ENCODE measurements around the gene CEBPA.

The CEBPA gene

DNA sequence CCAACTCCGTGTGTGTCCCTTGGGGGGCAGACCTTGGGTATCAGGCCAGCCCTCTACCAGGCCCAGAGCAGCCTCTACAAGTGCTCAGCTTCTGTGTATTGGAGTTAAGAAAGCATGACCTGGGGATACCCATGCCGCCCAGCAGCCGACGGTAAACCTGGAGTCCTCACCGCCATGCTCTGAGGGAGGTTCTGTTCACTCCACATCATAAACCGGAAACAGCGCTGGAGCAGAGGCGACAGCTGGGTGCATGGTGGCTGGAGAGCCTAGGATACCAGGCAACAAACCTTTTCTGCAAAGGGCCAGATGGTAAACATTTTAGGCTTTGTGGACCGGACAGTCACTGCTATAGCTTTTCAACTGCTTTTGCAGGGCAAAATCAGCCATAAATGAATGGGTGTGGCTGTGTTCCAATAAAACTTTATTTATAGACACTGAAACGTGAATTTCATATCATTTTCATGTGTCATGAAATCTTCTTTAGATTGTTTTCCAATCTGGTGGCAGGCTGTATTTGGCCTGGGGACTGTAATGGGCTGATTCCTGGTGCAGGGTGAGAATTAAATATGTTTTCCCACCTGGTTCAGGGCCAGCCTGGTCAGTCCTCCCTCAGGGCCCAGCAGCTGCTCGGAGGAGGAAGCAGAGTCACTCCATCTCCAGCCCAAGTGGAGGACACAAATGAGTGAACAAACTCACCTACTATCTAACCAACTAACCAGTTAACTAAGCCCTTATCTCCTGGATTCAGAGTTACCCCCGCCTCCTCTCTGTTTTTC, 30.9 kb downstream of the CEBPA start:
- no peak for ATAC-seq
- DNase-seq, result no peak

DNA sequence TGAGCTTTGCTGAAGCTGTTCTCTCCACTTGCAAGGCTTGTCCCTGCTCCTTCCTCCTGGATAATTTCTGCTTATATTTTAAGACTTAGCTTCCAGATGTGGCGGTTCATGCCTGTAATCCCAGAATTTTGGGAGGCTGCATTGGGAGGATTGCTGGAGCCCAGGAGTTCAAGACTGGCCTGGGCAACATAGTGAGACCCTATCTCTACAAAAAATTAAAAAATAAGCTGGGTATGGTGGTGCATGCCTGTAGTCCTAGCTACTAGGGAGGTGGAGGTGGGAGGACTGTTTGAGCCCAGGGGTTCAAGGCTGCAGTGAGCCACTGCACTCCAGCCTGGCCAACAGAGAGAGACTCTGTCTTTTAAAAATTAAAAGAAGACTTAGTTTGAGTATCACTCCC, 31.6 kb downstream of the CEBPA start:
- DNase-seq (no peak), ATAC-seq (no peak)

DNA sequence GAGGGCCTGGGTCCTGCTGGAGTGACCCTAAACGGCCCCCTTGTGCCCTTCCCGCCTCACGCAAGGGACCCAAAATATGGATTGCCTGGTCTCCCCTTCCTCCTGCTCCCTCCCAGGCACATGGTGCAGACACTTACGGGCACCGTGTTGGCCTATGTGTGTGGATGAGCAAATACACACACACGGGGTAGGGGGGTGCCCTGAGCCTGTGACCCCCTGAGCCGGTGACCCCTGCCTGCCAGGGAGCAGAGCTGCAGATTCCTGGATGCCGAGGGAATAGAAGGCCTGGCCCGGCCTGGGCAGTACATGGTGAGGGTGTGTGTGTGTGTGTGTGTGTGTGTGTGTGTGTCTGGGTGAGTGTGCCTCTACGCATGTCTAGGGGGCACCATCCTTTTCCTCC, 33.3 kb downstream of the CEBPA start:
- no peak for DNase-seq
- no peak for ATAC-seq

DNA sequence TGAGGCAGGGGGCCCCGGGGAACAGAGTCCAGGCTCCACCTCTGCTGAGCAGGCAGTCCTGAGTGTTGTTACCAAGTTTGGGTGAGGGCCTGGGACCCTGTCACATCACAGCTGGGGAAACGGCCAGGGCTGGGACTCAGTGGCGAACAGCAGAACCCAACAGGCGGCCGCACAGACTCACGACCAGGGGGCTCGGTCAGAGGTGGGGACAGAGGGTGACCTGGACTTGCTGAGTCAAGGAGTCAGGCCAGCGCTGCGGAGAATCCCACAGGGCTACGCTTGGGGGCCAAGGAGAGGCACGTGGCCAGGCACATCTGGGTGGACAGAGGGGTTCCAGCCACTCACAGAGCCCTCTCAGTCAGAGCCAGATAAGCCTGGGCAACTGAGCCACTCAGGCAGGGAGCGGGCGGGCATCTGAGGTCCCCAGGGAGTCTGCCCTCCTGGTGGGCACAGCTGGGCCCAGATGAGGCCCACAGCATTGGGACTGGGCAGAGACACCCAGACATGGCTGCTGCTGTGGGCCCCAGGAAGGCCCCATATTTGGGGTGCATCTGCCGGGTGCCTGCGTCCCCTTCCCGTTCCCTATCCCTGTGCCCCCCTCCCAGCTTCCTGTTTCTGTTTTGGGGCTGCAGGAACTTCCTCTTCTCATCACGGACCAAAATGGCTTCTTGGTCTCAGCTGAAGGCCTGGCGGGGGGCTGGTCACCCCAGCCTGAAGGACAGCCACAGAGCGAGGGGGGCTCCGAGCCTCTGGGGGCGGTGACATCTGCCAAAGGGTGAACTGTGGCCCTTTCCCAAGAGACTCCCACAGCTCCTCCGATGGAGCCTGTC, 34.0 kb downstream of the CEBPA start:
- no peak for ATAC-seq
- no peak for DNase-seq

DNA sequence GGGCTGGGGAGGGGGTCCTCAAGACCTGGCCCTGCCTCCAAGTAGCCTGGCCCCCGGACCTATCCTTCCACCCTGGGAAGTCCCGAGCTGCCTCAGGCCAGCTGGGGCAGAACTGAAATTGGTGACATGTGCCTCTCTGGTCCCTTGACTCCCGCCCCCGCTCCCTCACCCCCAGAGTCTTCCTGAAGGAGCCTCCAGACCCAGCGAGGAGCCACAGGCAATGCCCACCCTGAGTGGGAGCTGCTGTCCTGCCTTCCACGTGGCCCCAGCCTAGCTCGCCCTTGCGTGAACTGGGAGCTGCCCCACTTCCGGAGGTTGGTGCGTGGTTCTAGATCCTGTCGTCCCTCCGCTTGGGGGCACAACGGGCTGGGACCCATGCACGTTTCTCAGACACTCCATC, 34.6 kb downstream of the CEBPA start:
- ATAC-seq (no peak), DNase-seq (no peak)

DNA sequence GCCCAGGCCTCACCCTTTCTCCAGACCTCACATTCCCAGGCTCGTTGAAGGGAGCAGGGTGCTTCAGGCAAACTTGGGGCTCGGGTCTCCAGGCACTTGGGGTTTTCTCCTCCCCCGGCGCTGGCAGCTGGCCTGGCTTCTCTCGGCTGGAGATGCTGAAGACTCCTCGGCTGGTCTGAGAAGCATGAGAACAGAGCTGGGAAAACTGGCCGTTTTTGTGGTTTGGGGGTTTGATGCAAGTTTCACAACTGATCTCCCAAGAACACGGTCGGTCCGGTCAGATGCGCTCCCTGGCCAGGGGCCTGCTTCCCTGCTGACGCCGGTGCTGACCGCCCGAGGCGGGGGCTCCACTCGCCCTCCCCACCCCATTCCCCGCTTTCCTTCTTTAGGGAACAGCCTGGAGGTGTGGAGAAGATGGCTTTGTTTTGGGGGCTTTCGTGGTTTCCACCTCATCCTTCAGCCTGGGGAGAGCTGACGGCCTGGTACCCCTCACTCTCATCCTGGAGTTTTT, 35.3 kb downstream of the CEBPA start:
- ATAC-seq (no peak), DNase-seq (no peak)

DNA sequence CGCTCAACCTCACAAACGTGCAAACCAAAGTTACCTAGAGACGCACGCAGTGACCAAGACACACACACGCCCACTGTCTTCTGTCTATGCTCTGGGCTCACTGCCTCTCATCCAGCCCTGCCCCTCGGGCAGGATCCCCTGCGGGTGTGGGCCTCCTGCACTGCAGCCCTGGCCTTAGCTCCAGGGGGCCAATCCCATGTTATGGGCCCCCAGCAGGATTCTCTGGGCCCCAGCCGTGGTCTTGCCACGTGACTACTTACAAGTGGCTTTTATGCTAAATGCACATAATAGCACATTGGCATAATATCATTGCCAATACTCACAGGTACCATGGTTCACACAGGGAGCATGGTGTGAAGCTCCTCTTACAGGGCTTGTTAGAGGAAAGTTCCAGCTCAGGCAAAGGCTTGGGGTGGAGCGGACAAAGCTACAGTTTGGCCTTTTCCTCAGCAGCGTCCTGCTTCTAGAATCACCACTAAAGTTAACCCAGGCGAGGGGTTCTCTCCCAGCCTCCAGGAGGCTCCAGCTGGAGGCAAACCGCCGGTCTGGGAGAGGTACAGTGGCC, 37.4 kb downstream of the CEBPA start:
- ATAC-seq (no peak), DNase-seq (no peak)

DNA sequence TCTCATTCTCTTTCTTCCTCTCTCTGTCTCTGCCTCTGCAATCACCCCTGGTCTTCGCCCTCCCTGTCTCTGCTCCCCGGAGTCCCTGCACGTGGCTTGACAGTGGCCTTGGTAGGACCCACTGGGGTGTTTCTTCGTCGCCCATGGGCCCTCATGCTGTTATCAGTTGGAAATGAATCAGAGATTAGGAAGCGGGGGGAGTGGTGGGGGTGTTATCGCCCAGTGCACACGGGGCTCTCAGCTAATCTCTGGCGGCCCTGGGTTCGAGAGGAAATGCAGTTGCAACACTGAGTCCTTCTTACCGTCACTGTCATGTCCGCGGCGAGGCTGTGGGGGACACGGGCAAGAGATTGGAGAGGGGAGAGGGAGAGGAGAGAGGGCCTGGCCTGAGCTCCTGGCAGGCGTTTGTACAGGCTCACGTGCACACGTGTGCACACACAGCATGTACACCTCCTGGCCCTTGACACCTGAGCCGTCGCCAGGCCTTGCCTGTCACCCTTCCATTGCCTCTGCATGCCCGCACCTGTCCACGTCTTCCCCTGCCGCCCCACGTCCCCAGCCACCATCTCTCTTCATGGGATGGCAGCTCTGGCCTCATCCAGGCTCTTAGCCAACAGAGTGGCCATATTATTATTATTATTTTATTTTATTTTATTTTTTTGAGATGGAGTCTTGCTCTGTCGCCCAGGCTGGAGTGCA, 38.9 kb downstream of the CEBPA start:
- ATAC-seq (no peak), DNase-seq (no peak)

DNA sequence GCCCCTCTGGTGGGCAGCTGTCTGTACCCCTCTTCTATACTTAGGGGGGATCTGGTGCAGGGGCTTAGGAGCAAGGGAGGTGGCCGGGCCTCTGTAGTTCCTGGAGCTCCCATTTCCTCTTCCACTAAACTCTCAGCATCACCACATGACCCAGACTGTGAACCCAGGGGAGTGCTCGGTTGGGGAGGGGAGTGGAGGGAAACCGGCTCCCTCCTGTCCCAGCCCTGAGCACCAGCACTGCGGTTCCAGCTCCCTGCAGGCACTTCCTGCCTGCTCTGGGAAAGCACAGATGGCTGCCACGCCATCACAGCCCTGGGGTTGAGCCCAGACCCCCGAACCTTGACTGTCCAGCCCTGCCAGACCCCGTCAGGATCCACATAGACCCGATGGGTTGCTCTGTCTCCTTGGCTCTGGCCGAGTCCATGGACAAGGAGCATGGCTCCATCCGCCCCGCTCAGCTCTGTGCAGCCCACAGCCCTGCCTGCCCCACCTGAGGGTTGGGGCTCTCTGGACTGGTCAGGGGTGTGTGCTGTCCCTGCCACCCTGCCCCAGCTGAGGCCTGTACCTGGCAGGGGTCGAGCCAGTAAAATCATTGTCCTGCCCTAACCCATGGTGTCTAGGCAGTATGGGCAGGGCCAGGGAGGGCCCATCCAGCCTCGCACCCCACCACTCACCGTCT, 40.7 kb downstream of the CEBPA start:
- DNase-seq, result no peak
- no peak for ATAC-seq

DNA sequence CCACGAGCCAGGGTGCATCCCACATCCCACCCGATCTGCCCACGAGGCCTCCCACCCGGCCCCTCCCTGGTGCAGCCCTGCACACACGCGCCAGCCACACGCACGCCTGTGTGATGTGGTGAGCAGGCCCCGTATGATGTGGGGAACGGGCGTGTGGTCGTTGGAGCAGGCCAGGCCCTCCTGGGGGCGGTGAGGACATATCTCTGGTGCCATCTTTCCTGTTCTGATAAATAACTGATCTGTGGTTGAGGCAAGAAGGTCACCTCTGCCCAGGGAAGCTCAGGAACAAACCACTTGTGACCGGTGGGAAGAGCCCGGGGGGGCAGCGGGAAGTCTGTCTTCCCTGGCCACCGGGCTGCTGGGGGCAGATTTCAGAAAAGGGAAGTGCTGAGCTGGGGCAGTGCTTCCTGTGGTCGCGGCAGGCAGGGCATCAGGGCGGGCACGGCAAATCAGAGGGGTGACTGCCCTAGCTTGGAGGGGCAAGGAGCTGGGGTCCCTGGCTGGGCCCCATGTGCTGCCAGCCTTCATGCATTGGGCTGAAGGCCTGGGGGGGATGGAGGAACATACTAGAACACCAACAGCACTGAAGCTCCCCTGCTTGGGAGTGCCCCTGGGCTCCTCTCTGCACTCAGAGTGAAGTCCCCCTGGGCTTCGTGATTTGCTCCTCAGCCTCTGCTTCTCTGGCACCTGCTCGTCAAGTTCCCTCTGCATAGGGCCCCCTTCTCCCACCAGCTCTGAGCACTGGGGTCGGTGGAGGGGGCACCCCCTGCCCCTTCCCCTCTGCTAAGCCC, 41.5 kb downstream of the CEBPA start:
- no peak for ATAC-seq
- no peak for DNase-seq

DNA sequence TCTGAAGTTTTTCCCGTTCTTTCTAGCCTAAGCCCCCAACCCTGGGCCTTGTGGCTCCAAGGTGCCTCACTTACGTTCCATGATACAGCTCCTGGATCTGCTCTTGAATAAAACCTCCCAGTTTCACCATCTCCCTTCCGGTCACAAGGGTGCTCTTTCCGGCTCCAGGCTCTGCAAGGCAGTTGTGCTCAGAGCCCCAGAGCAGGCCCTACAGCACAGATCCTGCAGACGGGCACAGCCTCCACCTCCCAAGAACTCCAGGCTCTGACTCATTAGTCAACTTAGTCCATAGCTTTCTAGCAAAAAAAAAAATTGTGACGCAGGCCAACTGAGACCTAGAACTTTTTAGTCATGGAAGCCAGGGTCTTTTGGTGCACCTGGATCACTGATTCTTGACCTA, 42.8 kb downstream of the CEBPA start:
- ATAC-seq, result no peak
- no peak for DNase-seq

DNA sequence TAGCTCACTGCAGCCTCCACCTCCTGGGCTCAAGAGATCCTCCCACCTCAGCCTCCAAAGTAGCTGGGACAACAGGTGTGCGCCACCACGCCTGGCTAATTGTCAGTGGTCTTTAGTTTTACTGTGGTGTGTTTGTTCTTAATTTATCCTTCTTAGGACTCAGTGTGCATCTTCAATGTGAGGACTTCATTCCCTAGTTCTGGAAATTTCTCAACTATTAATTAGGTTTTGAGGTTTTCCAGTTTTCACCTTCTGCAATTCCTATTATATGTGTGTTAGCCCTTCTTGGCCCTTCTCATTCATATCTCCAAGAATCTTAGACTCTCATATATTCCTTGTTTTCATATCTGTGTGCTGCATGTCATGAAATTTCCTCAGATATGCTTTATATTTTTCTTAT, 44.5 kb downstream of the CEBPA start:
- no peak for ATAC-seq

DNA sequence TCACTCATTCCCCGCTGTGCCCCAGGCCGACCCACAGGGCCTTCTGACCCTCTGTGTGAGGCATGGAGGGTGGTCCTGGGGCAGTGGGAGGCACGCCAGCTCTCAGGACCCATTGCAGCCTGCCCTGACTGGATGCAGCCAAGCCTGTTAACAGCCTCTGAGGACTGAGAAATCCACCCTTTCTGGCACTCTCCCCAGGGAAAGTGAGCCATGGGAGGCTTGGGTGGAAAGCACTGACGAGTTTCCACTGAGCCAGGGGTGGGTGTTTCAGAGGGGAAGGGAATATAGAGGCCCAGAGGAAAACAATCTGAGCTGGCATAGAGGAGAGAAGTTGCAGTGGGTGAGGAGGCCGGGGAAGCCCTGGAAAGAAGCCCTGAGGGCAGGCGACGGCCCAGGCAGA, 46.1 kb downstream of the CEBPA start:
- ATAC-seq, result no peak

More for the DNA sequence above, 44.5 kb downstream of the CEBPA start:
- no peak for DNase-seq

DNA sequence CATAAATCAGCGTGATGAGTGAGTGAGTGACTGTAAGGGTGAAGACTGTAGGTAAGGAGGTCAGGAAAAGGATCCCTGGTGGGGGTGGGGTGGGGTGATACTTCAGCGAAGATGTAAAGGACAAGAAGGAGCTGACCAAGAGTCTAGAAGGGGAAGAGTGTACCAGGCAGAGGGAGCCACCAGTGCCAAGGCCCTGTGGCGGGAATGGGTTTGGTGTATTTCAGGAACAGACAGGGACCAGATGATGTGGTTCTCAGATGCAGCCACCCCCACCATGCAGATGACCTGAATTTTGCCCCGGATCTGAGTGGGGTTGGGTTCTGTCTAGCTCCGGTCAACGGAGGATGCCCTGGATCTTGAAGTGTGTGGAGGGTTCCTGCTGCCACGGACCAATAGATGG, 46.6 kb downstream of the CEBPA start:
- DNase-seq, result no peak
- no peak for ATAC-seq

More for the DNA sequence above, 46.1 kb downstream of the CEBPA start:
- no peak for DNase-seq

DNA sequence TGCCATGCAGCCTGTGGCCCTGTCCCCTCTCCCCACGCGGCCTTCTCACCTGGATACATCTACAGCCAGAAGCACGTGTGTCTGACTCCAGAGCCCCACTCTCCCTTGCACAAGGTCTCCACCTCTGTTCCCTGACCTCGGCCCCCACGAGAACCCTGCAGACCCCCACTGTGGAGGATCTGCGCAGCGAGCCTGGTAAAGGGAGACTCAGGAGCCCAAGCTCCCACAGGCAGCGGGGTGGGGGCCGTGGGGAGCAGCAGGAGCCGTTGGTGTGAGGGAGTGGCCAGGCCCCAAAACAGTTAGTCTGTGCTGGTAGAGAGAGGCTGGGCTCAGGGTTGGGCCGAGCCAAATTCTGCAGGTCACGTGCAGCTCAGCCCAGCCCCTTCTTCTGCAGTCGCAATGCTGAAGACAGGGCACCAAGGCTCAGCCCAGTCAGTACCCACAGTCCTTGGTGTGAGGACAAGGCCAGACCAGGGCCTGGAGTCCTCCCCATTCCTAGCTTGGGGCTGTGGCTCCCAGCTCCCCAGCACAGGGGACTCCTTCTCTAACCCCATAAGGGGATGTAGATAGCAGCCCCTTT, 48.0 kb downstream of the CEBPA start:
- DNase-seq, result no peak
- no peak for ATAC-seq

DNA sequence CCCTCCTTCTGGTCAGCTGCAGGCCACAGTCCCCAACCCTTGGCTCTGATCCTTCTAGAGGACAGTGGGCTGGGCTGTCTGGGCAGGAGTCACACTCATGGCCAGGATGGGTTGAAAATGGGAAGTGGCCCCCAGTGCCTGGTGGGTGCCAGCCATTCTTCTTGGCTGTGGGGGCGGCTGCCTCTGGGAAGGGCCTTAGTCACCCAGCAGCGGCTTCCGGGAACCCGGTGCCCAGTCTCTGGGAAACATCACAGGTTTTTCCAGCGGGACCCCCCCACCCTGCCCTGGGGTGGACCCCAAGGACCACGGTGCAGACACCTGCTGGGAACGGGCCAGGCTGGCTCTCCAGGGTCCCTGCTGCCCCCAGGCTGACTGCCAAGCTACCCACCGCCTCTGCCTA, 49.4 kb downstream of the CEBPA start:
- DNase-seq, result no peak
- no peak for ATAC-seq

DNA sequence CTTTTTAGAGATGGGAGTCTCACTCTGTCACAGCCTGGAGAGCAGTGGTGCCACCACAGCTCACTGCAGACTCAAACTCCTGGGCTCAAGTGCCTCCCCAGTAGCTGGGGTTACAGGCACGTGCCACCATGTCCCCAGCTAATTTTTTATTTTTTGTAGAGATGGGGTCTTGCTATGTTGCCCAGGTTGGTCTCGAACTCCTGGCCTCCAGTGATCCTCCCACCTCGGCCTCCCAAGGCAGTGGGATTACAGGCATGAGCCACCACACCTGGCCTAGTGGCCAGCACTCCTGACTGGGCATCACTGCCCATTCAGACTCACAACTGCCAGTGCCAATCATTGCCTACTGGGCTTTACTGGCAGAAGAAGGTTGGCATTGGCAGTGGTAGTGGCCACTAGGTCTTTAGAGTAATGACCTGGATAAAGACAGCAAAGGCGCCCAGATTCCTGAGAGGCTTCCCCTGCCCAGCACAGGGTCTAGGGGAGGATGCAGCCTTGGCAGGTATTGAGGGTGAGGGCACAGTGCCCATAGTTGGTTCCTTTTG, 49.8 kb downstream of the CEBPA start:
- DNase-seq (no peak), ATAC-seq (no peak)

DNA sequence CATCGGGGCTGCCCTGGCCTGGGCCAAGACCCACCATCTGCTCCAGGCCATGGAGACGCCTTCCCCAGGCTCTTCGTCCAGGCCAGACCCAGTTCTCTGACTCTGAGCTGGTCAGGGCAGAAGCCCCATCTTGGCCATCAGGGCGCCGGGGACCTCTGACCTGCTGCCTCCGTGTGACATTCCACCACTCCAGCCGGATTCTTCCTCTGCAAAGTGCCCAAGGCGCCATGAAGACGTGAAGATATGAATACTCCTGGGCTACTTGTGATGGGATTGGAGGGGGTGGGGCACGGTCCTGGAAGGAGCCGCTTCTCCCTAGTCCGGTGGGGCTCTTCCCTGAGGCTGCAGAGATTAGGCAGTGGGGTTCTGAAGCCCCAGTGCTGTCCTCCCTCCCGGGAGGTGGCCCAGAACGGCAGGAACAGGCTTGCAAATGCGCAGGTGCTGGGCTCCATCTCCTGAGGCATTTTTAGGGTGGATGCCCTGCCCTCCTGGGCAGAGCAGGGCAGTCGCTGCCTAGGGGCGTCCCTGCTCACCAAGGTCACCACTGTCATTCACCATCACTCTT, 50.7 kb downstream of the CEBPA start:
- ATAC-seq, result no peak
- DNase-seq, result no peak

DNA sequence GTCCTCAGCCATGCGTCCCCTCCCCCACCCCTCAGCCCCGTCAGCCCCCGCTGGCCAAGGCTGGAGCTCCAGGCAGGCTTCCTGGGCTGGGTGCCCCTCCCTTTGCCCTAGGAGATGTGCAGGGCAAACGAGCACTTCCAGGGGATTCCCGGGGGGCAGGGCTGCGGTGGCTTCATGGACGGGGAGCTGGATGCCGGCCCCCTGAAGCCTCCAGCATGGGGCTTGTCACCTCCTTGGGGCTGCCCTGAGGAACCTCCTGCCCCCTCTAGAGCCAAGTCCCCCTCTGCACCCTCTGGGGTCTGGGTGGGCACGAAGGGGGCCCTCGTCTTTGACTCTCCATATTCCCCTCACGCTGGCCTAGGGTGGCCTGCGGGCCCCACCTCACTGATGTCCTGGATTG, 51.3 kb downstream of the CEBPA start:
- DNase-seq, result no peak

DNA sequence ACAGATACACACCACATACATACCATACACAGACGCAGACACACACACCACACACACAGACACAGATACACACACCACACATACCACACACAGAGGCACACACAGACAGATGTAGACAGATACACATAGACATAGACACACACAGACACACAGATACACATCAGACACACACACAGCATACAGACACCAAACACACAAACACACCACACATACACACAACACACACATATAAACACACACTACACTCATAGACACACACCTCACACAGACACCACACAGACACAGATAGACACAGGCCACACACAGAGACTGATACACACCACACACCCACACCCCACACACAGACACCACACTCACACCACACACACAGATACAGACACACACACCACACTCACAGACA, 51.8 kb downstream of the CEBPA start:
- ATAC-seq, result no peak
- DNase-seq, result no peak

More for the DNA sequence above, 51.3 kb downstream of the CEBPA start:
- ATAC-seq, result no peak

All from stimulated activated naive CD8-positive, alpha-beta T cell treated with anti-CD3 and anti-CD28 coated beads, Interleukin-15, Interleukin-2, amounts not matched to agents 100 U/mL and 50 U/mL, for 24 hours (primary cell).